ENCODE measurements around the gene TPM2.
A peak's percentile ranks its signal among the peaks of the same experiment; 100 is the strongest.

Gene TPM2

DNA sequence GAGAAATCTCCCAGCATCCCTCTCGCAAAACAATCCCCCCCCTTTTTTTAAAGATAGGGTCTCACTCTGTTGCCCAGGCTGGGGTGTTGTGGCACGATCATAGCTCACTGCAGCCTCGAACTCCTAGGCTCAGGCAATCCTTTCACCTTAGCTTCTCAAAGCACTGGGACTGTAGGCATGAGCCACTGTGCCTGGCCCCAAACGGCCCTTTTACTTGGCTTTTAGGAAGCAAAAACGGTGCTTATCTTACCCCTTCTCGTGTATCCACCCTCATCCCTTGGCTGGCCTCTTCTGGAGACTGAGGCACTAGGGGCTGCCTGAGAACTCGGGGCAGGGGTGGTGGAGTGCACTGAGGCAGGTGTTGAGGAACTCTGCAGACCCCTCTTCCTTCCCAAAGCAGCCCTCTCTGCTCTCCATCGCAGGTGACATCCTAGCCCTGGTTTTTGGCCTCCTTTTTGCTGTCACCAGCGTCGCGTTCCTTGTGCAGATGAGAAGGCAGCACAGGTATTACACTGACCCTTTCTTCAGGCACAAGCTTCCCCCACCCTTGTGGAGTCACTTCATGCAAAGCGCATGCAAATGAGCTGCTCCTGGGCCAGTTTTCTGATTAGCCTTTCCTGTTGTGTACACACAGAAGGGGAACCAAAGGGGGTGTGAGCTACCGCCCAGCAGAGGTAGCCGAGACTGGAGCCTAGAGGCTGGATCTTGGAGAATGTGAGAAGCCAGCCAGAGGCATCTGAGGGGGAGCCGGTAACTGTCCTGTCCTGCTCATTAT, 9.2 kb downstream of the TPM2 start:
- DNase-seq (ENCODE audit: low read depth, low spot score), result no peak

GRCh38 chr9:35679766-35680330, 9.9 kb downstream of the TPM2 start:
- no peak for DNase-seq (ENCODE audit: low read depth, low spot score)
- H3K27ac ChIP-seq, result no peak overlapping the region

More for the DNA sequence above, 9.2 kb downstream of the TPM2 start:
- H3K27ac ChIP-seq, result no peak overlapping the region

DNA sequence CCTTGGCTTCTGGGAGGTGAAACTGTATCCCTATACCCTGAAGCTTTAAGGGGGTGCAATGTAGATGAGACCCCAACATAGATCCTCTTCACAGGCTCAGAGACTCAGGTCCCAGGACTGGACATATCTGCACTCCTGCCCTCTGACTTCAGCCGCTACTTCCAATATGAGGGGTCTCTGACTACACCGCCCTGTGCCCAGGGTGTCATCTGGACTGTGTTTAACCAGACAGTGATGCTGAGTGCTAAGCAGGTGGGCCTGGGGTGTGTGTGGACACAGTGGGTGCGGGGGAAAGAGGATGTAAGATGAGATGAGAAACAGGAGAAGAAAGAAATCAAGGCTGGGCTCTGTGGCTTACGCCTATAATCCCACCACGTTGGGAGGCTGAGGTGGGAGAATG, 10.6 kb downstream of the TPM2 start:
- DNase-seq (ENCODE audit: low read depth, low spot score), result no peak
- no peak overlapping the region for H3K27ac ChIP-seq

DNA sequence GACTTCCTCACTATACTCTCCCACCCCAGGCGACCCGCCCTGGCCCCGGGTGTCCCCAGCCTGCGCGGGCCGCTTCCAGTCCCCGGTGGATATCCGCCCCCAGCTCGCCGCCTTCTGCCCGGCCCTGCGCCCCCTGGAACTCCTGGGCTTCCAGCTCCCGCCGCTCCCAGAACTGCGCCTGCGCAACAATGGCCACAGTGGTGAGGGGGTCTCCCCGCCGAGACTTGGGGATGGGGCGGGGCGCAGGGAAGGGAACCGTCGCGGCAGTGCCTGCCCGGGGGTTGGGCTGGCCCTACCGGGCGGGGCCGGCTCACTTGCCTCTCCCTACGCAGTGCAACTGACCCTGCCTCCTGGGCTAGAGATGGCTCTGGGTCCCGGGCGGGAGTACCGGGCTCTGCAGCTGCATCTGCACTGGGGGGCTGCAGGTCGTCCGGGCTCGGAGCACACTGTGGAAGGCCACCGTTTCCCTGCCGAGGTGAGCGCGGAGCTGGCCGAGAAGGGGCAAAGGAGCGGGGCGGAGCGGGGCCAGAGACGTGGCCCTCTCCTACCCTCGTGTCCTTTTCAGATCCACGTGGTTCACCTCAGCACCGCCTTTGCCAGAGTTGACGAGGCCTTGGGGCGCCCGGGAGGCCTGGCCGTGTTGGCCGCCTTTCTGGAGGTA, 13.9 kb downstream of the TPM2 start:
- DNase-seq (ENCODE audit: low read depth, low spot score), result no peak
- no peak overlapping the region for H3K27ac ChIP-seq

GRCh38 chr9:35675204-35675603, 14.5 kb downstream of the TPM2 start:
- H3K27ac ChIP-seq, result no peak overlapping the region
- no peak for DNase-seq (ENCODE audit: low read depth, low spot score)

- H3K27ac ChIP-seq, result no peak overlapping the region
- no peak for DNase-seq (ENCODE audit: low read depth, low spot score)
Measured at GRCh38 chr9:35674025-35674361, 15.7 kb downstream of the TPM2 start.

- no peak for DNase-seq (ENCODE audit: low read depth, low spot score)
Measured at GRCh38 chr9:35673132-35674024, 16.3 kb downstream of the TPM2 start, which contains the start of gene CA9. Gene CA9 (plus strand): TSS chr9:35673928. CDS start chr9:35673960, 32 bp downstream.

DNA sequence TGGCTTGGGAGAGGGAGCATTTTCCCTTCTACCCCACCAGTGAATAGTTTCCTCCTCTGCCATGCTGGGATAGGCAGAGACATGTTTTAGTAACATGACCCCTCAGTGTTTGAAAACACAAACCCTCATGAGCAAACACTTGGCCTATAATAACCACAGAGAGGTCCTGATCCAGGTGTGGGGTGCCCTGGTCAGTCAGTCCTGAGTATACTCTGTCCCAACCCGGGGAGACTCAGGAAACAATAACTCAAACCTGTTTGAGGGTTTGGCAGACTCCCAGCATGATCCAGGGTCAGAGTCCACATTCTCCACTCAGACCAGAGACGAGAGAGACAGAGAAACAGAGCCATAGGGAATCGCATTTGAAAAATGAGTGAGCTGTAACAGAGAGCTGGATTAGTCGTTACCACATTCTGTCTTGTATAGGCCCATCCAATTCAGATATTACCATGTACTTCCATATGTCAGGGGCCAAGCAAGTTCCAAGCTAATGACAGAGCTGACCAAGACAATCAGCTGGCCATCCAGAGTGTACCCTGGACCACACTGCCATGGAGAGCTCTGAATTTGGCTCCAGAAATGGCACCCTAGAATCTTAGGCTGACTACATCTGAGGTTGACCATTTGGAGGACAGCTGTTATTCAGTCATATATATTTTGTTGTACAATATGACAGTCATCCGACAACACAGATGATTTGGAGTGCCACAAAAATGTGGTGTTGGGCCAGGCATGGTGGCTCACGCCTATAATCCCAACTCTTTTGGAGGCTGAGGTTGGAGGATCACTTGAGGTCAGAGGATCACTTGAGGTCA, 20.2 kb downstream of the TPM2 start:
- peak overlapping the region; percentile 27 for H3K27ac ChIP-seq
- DNase-seq (ENCODE audit: low read depth, low spot score), result no peak

More at GRCh38 chr9:35673132-35674024, 16.3 kb downstream of the TPM2 start, which contains the start of gene CA9:
- peak within 1 kb of the TSS; percentile 15 for H3K27ac ChIP-seq

DNA sequence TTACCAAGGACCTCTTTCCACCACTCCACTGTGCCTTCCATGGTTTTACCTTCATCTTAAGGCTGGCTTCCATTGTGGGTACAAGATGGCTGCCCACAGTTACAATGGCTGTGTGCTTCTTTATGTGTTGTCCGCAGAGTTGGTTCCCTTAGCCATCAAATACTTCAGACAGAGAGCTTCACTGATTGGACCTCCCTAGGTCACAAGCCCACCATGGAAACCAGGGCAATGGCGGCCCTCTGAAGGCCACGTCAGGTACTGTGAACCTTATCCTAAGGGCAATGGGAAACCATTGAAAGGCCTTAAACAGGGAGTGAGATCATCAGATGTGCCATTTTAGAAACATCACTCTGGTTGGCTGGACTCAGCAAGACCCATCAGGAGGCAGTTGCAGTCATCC, 21.8 kb downstream of the TPM2 start:
- H3K27ac ChIP-seq, result no peak overlapping the region
- no peak for DNase-seq (ENCODE audit: low read depth, low spot score)

GRCh38 chr9:35666549-35666948, 23.2 kb downstream of the TPM2 start:
- no peak for DNase-seq (ENCODE audit: low read depth, low spot score)
- no peak overlapping the region for H3K27ac ChIP-seq

DNA sequence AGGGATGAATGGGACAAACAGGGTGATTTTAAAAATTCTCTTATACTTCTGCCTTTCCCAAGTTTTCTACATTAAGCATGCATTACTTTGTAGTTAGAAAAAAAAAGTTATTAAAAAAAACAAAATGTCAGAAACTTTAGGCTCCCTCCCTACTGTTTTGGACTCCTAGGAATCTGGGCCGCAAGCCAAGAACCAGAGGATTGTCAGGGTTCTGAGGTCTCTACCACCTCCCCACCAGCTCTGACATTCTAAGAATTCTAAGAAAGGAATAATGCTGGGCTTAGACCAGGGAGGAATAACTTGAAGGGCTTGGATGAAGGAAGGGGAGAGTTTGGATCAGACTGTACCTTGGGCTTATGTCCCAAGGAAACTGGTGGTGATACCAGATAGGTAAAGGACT, 23.7 kb downstream of the TPM2 start:
- H3K27ac ChIP-seq, result no peak overlapping the region
- no peak for DNase-seq (ENCODE audit: low read depth, low spot score)

DNA sequence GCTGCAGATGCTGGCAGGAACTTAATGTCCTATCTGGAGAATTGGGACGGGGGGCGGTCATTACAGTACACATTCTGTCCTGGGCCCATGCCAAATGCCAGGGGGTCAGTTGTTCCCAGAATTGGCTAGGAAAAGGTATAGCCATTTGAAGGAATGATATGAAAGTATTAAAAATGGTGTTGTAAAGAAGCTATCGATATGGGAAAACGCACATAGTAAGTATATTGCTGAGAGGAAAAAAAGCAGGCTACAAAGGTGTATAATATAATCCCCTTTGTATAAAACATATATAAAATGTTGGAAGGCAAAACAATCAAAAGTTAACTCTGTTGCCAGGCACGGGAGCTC, 24.3 kb downstream of the TPM2 start:
- H3K27ac ChIP-seq, result no peak overlapping the region
- DNase-seq (ENCODE audit: low read depth, low spot score), result no peak

DNA sequence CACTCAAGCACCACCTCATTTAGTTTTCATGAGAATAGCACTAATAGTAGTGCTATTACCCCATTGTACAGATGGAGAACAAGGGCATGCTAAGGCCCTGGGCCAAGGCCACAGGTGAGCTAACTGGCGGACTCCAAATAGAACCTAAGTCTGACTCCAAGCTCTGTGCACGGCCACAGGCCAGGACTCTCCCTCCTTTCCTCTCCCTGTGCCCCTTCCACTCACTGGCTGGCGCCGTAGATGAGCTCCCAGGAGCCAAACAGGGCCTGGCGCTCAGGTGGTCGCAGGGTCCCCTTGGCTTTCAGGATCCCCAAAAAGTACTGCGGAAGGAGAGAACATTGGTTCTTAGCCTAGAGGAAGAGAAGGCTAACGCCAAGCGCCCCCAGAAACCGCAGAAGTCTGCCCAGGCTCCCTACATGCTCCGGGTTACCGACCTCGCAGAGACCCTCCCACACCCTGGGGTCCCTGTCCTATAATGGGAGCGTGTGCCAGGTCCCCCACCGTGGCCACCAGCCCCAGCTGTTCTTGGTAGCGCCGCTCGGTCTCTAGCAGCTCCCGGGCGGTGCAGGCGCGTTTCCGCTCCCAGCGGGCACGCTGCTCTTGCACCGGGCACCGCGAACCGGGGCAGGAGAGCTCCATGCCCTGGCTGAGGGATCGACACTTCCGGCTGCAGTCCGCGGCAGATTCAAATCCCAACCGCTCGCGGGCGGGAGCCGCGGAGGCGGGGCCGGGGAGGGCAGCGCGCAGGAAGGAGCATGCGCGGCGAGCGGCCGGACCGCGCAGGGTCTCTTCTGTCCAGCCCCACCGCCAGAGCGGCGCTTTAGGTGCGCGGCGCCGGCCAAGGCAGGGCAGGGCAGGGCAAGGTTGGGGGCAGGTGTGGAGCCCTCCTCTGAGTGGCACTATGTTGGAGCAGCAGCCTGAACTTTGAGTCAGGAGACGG, 24.9 kb downstream of the TPM2 start, which contains the start of gene ARHGEF39:
Gene ARHGEF39, minus strand, starts transcription at position 665 of the 940 bp plus-strand sequence. Its CDS starts 26 bp downstream, at position 639.
- no peak for DNase-seq (ENCODE audit: low read depth, low spot score)
- no peak within 1 kb of the TSS for H3K27ac ChIP-seq

GRCh38 chr9:35662437-35662836, 27.3 kb downstream of the TPM2 start:
- H3K27ac ChIP-seq, result no peak overlapping the region
- DNase-seq (ENCODE audit: low read depth, low spot score), result no peak

GRCh38 chr9:35661756-35662350, 27.9 kb downstream of the TPM2 start:
- no peak overlapping the region for H3K27ac ChIP-seq
- no peak for DNase-seq (ENCODE audit: low read depth, low spot score)

DNA sequence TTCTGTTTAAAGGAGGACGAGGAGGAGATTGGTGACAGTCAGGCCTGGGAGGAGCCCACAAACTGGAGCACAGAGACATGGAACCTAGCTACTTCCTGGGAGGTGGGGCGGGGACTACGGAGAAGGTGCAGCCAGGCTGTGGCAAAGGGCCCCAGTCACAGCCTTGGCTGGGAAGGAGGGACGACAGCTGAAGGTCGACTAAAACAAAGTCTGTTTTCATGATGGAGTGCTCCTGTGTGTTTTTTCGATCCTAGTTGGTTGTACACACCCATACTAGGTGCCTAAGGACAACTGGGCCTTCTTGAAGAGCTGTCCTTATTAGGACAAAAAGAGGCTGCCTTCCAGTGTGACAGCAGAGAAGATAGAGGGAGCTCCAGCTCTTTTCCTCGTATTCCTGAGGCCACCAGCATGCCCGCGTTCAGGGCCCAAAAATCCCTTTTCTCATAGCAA, 28.7 kb downstream of the TPM2 start:
- DNase-seq (ENCODE audit: low read depth, low spot score), result no peak
- H3K27ac ChIP-seq, result no peak overlapping the region

DNA sequence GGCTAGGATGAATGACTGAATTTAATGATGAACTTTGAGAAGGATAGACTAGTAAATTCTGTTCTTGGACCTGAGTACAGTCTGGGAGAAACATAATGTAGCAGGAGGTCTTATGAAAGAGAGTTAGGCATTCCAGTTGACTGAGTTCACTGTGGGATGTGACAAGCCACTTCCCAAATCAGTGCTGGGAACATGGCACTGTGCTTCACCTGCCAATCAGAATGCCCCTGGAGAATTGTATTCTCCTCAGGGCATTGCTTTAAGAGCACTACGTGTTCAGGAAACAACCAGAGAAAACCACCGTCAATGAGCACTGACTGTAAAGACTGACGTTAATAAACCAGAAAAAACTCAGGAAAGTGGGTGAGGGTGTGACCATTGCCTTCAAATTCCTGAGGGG, 30.4 kb downstream of the TPM2 start:
- peak overlapping the region; percentile 86 for H3K27ac ChIP-seq

DNA sequence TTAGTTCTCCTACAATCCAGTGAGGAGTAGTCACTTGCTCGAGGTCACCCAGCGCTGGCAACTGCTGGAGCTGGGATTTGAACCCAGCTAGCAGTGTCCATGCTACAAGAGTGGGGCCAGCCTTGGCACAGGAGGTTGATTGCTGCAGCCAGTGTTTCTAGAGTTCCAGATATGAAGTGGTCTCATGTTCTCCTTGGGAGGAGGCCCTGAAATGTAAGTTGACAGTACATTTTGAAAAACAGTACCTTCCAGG, 30.8 kb downstream of the TPM2 start:
- peak overlapping the region; percentile 86 for H3K27ac ChIP-seq
- no peak for DNase-seq (ENCODE audit: low read depth, low spot score)

More for the DNA sequence above, 30.4 kb downstream of the TPM2 start:
- no peak for DNase-seq (ENCODE audit: low read depth, low spot score)

Data from epithelial cell of prostate (primary cell).